A172 (cell line): ENCODE measurements around the gene APOL1. TPM values are rescaled to one million over a fixed set of nuclear protein-coding genes. Genes with fewer than 3 reads are reported as not detected.
"Not testable (repeated sequence)": the region's sequence is repeated elsewhere in the genome, so short reads cannot be mapped to it uniquely, and the experiment has no call there.

ENCODE experiments used
- DNase-seq: peaks from one replicate; pipeline ENCODE4 v3.0.0-alpha.2; 2015; ENCODE audit warnings: low spot score
- total RNA-seq: library from RNA; depleted of rRNA; stranded (reverse); fragments of >200 nt; shearing (Covaris generic); gene quantifications from 2 replicates; pipeline ENCODE4 v1.2.3, GENCODE V29; 2014; rRNA removed

Gene APOL1, protein sequence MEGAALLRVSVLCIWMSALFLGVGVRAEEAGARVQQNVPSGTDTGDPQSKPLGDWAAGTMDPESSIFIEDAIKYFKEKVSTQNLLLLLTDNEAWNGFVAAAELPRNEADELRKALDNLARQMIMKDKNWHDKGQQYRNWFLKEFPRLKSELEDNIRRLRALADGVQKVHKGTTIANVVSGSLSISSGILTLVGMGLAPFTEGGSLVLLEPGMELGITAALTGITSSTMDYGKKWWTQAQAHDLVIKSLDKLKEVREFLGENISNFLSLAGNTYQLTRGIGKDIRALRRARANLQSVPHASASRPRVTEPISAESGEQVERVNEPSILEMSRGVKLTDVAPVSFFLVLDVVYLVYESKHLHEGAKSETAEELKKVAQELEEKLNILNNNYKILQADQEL
- total RNA-seq, result 10.7 and 12.1 TPM in 2 replicates

DNA sequence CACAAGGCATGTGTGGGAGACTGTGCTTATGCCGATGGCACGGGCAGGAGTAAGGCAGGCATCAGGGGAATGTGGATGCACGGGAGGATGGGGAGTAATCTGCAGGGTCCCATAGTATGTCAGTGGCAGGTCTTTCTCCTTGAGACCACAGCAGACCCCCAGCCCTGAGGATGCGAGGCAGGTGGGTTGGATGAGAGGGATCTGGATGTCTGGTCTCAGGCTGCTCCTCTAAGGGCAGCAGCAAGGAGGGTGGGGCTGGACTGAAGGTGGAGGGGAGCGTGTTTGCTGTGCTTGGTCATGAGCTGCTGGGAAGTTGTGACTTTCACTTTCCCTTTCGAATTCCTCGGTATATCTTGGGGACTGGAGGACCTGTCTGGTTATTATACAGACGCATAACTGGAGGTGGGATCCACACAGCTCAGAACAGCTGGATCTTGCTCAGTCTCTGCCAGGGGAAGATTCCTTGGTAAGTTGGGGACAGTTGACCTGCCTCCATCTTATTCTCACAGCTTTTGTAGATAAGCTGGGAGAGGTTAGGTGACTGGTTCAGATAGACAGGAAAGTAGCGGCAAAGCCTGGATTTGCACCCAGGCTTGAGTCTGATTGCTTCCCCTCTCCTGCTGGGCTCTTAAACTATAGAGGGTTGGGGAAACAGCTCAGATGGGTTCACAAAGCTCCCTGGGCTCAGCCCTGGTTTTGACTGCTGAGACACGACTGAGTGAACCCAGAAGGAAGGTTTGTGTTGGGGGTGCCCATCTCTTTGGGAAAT lies at the start of gene APOL1:
TSS of gene APOL1 (plus strand) at position 380 of the 769 bp plus-strand sequence. CDS start 1,823 bp downstream, outside the sequence.
- peak; percentile 69 for DNase-seq

DNA sequence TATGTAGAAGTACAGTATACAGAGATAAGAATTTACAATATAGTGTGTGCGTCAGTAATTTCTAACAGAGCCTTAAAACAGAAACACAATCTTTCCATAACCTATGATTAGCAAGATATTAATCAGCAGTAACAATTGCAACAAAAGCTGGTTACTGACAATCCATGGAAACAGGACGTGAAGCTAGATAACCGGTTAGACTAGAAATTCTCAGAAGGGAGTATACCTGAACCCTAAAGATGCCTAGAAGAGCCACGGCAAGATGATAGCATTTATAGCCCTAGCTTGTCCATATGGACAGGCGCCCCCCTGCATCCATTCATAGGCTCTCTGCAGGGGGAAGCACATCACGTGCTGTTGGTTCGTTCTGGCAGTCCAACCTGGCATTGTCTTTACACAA lies 49.5 kb upstream of the APOL1 start:
- DNase-seq, result not testable (repeated sequence)

DNA sequence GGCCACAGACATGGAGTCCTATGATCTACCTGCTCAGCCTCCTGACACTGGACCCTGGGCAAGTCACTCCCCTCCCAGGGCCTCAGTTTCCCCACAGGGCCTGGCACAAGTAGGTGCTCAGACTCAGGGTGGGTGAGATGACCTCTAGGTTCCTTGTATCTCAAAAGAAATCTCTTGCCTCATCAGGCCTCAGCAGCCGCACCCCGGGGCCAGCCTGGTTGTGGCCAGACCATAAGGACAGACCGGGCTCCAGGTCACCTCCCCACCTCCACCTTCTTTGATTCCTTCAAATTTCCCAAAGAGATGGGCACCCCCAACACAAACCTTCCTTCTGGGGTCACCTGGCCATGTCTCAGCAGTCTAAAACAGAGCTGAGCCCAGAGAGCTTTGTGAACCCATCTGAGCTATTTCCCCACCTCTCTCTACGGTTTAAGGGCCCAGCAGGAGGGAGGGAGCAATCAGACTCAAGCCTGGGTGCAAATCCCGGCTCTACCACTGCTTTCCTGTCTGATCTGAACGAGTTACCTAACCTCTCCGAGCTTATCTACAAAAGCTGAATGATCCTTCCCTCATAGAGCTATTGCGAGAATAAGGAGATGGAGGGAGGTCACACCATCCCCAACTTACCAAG lies 48.8 kb upstream of the APOL1 start:
- DNase-seq, result no peak

DNA sequence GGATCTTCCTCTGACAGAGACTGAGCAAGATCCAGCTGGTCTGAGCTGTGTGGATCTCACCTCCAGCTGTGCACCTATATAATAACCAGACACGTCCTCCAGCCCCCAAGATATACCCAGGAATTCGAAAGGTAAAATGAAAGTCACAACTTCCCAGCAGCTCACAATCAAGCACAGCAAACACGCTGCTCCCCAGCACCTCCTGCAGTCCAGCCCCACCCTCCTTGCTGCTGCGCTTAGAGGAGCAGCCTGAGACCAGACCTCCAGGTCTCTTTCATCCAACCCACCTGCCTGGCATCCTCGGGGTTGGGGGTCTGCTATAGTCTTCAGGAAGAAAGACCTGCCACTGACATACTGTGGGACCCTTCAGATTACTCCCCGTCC lies 48.3 kb upstream of the APOL1 start:
- no peak for DNase-seq

DNA sequence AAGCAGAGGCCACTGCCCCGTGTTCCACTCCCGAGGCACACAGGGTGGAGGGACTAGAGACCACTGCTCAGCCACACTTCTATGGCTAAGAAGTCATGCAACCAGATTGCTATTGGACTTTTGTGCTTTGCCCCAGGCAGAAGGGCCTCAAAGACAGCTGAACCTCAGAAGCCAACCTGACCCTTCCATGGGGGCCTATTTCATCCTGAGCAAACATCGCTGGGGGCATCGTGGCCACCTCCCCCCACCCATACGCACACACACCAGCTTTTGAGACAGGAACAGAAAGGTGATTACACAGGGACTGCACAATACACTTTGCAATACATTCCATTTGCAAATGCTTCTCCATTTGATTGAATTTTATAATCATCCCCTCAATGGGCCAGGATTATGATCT lies 47.4 kb upstream of the APOL1 start:
- DNase-seq, result not testable (repeated sequence)

DNA sequence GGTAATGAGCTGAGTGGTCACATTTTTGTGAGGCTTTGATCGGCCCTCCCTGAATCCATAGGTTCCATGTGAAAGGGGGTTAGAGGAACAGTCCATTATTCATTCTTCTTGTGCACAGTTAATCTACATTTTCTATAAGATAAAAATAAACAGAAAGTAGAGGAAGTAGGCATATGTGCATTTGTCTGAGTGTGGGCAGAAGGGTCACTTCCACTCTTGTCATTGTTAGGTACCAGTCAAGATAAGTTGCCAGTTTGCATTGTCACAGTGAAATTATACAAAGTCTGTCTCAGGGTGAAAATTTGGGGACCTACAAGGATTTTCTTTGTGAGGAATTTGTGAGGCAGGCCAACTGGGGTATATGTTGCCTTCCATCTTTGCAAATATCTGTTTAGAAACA lies 46.7 kb upstream of the APOL1 start:
- no peak for DNase-seq

DNA sequence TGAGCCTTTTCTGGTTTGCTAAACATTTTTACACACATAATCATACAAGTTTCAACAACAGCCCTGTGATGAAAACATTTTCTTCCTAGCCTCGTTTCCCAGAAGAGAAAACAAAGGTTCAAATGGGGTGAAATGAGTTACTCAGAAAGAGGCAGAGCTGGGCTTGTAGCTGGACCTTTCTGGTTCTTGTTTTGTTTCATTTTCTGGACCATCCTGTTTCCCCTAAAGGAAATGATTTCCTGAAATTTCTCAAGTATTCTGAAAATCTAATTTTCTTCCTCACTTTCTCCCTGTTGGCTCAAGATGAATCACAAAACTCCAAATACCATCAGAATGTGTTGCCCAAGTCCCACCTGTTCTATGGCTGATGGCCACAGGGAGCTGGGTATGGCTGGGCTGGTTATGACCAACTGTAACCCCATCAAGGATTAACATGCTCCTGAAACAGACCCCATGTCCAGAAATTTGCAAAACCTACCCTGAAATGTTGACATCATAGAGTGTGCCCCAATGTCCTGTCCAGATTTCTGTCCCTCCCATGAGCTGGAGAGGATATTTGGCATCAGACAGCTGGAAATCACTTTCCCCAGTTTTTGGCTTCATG lies 44.7 kb upstream of the APOL1 start:
- DNase-seq, result no peak

DNA sequence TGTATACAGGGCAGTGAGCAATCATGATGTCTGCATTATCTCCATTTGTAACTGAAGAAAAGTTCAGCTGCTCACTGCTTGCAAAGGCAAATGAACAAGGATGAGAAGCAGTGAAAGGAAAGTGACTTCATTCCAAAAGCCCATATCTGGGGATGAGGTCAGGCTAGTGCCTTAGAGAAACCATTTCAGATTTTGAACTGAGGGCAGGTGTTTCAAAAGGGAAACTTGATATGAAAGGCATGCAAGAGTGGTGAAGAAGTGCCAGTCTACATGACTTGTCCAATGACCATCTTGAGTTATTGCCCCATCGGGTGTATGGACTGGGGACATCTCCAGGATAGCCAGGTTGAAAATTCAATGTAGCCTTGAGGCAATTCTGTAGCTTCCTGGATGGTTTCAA lies 44.0 kb upstream of the APOL1 start:
- no peak for DNase-seq

DNA sequence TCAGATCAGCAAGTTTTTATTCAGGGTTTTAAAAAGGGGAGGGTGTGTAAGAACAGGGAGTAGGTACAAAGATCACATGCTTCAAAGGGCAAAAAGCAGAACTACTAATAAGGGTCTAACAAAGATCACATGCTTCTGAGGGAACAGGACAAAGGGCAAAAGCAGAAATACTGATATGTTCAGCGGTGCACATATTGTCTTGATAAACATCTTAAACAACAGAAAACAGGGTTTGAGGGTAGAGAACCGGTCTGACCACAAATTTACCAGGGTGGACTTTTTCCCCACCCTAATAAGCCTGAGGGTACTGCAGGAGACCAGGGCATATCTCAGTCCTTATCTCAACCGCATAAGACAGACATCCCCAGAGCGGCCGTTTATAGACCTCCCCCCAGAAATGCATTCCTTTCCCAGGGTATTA lies 43.4 kb upstream of the APOL1 start:
- DNase-seq, result not testable (repeated sequence)

DNA sequence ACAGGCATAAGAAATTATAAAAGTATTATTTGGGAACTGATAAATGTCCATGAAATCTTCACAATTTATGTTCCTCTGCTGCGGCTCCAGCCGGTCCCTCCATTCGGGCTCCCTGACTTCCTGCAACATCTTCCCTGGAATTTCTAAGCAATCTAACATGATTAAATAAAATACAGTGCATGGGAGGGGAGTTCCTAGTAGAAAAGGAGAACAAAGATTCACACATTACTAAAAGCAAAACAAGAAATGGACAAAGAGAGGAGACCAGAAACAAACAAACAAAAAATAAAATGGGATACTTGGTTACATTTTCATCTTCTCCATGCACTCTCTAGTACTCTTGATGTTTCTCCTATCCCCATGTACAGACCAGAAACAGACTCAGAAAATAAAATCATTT lies 42.7 kb upstream of the APOL1 start:
- no peak for DNase-seq

DNA sequence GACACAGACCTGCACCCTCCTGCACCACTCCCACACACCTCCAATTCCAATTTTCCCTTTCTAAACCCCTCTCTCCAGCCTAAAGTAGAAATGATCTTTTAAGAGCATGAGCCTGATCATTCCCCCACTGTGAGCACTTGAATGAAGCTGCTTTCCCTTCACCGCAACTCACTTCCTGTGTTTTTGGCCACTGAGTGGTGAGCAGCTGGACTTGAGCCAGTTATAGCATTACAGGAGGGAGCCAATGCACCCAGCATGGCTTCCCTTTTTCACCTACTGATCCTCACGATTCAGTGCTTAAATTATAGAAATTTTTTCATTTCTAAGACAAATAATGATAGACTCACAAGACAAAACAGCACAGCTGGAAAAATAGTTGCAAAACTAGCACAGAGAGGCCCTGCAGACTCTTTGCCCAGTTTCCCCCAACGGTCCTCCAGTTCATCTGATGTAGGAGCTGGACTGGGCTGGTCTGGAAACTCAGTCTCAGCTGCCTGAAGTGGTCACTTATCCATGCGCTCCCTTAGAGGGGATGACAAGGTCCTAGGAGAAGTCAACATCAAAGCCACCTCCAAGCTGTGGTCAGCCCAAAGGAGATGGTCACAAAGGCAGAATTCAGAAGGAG lies 41.6 kb upstream of the APOL1 start:
- DNase-seq, result peak; percentile 43

DNA sequence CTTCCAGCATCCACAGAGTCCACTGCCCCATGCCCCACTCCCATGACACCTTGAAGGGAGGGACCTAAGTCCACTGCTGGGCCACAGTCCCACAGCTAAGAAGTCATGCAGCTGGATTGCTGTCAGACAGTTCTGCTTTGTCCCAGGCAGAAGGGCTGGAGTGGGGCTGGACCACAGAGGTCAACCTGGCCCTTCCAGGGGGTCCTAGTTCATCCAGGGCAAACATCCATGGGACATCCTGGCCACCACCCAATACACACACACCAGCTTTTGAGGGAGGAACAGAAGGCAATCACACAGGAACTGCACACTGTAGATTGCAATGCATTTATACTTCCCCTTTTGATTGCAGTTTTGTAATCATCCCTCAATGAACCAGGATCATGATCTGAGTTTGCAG lies 40.0 kb upstream of the APOL1 start:
- DNase-seq, result no peak

DNA sequence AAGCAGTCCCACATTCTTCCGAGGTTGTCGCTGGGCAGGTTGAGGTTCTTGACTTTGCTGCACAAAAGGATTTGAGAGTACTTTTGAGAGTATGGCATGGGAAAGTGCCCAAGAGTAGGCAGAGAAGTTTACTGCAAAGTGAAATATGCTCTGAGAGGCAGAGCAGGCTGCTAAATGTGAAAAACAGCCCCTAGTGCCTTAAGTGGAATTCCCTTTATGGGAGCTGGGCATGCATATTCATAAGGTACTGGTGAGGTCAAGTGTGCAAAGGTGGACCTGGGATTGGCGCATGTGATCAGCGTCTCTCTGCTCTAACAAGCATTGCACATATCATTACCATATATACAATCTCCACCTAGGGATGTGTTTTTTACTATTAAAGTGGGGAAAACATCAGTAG lies 39.3 kb upstream of the APOL1 start:
- no peak for DNase-seq

DNA sequence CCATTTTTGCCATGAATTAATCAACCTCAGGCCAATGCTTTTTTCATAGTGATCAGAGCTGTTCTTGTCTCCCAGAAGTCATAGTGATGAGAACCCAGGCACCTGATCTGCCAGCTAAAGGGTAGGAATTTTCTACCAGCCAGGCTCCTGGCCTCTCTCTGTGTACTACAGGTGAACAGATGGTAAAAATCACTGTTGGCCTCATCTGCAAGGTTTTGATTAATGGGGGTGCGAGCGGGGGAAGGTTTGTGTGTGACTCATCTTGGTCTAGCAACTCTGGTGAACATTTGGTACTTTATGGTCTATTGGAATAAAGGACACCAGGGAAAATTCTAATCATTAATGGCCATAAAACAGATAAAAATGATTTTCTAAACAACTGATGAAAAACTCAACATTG lies 37.0 kb upstream of the APOL1 start:
- DNase-seq, result no peak

DNA sequence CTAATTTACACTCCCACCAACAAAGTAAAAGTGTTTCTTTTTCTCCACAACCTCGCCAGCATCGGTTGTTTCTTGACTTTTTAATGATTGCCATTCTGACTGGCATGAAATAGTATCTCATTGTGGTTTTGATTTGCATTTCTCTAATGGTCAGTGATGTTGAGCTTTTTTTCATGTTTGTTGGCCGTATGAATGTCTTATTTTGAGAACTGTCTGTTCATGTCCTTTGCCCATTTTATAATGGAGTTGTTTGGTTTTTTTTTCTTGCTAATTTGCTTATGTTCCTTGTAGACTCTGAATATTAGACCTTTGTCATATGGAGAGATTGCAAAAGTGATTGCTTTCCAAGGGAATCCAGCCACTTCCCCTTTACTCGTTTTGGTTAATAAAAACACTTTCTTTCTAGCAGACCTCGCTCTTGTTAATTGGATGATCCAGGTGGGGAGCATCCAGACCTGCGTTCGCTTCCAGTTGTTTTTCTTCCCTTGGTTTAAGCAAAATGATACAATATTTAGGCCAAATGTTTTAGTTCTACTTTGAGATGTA lies 34.2 kb upstream of the APOL1 start:
- DNase-seq, result no peak

DNA sequence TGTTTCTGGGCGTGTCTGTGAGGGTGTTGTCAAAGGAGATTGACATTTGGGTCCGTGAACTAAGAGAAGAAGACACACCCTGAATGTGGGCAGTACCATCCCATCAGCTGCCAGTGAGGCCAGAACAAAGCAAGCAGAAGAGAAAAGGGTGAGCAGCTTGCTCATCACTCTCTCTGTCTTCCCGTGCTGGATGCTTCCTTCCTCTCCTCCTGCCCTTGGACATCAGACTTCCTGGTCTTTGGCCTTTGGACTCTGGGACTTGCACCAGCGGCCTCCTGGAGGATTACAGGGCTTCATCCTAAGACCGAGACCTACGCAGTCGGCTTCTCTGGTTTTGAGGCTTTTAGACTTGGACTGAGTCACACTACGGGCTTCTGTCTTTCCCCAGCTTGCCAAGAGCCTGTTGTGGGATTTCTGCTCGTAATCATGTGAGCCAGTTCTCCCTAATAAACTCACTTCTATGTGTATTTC lies 32.4 kb upstream of the APOL1 start:
- no peak for DNase-seq

DNA sequence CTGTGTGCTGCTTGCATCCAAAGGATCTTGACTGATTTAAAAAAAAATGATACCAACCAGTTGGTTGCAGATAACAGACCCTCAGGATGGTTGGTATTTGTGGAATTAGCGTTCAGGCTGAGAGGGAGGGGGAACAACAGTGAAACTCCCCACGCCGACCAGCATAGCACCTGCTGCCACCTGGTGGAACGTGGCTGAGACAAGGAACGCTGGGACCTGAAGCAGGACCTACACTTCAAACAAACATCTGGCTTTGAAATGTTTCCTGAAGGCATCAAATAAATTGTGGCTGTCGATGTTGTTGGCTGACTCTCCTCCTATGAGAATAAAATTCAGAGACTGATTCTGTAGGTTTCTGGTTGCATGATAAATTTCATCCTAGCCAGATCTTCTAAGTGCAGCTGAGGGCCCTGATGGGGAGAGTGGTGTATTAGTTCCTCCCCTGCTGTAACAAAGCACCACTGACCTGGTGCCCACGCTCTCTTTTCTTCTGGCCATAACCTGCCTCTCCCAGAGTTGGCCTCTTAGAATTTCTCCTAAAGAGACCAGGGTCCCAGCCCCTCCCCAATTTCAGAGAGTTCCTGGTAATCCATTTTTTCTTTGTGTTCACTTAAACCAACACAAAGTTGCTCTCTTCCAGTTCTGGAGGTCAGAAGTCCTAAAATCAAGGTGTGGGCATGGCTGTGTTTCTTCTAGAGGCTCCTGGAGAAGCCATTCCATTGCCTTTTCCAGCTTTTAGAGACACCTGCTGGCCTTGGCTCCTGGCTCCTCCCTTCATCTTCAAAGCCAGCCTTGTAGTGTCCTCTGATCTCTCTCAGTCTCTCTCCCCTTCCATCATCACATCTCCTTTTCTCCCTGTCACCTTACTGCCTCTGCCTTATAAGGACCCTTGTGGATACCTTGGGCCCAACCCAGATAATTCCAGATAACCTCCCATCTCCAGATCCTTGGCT lies 30.9 kb upstream of the APOL1 start:
- DNase-seq, result peak; percentile 23

DNA sequence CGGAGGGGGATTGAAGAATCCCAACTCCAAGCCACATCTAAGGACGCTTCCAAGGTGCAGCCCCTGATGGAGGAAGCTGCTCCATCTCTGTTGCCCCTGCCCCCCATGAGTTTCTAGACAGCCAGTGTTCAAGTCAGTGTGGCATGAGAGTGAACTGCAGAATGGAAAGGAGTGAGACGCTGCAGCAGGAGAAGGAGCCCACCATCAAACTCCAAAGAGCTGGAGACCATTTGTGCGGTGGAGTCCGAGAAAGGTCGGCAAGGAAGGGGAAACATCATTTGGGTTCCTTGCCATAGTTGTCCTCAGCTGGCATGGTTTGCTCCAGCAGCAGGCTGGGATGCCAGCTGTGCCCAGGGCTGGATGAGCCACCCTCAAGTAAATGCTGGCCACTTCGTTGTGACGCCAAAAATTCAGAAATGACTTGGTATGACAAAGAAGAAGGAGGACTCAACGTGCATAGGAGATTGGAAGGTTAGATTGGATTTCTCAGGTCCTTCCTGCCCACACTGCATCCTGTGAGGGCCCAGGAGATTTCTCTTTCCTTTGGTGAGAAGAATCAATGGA lies 30.0 kb upstream of the APOL1 start:
- no peak for DNase-seq

DNA sequence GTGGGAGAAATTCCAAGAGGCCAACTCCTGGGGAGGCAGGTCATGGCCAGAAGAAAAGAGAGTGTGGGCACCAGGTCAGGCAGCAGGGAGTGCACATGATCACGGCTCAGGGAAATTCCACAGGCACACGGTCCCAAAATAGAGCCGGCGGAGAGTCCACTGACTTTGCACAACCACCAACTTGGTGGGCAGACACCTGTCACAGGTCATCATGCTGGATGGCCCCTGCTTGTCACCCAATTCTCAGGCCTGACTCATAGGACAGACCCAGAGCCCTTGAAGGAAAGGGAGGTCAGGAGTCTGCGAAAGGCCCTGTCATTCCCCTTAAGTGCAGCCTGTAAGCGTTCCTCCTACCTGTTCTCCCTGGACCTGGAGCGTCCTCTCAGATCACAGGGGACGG lies 29.4 kb upstream of the APOL1 start:
- DNase-seq, result no peak

DNA sequence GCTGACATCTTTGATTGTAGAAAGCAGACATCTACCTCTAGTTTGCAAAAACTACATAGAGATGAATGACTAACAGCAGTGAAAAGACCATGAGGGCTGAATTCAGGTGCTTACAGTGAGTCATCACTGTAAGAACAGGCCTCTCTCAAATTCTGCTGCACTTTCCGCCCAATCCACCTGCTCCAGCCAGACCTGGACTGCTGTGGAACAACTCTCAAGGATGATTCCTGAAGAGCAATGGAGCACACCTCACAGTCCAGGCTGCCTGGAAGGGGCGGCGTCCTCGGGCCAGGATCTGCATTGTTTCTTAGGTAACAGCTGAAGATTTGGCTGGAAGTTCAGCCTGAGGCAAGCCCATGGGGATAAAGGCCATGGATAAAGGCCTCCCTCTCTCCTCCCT lies 28.7 kb upstream of the APOL1 start:
- no peak for DNase-seq
